GM19351 (cell line): ENCODE data around the gene FAM89A.
"Not testable (repeated sequence)": the region's sequence is repeated elsewhere in the genome, so short reads cannot be mapped to it uniquely, and the experiment has no call there.

Experiments used
- ATAC-seq: cut with Tn5 transposase; IDR thresholded peaks from one replicate; pipeline ENCODE4 v1.9.1; 2021; ENCODE audit warnings: mild to moderate bottlenecking, moderate library complexity; ENCODE audit not compliant: unreplicated experiment

FAM89A gene

GRCh38 chr1:231057410-231057809 lies 17.4 kb upstream of the FAM89A start:
- ATAC-seq: no peak

GRCh38 chr1:231055271-231055670 lies 15.2 kb upstream of the FAM89A start:
- no peak for ATAC-seq

- ATAC-seq: peak; percentile 91
These were observed 13.6 kb upstream of the FAM89A start for GRCh38 chr1:231053493-231054162.

GRCh38 chr1:231052777-231053176 lies 12.7 kb upstream of the FAM89A start:
- ATAC-seq: no peak

- ATAC-seq: not testable (repeated sequence)
These were observed 10.9 kb upstream of the FAM89A start for GRCh38 chr1:231050932-231051331.

GRCh38 chr1:231050395-231050794 lies 10.3 kb upstream of the FAM89A start:
- no peak for ATAC-seq

GRCh38 chr1:231049121-231049979 lies 9.3 kb upstream of the FAM89A start:
- no peak for ATAC-seq

GRCh38 chr1:231048419-231048818 lies 8.4 kb upstream of the FAM89A start:
- ATAC-seq: not testable (repeated sequence)

- ATAC-seq: not testable (repeated sequence)
These were observed 7.5 kb upstream of the FAM89A start for GRCh38 chr1:231047529-231047928.

GRCh38 chr1:231046730-231047395 lies 6.8 kb upstream of the FAM89A start:
- ATAC-seq: no peak

- ATAC-seq: not testable (repeated sequence)
These were observed 6.1 kb upstream of the FAM89A start for GRCh38 chr1:231045921-231046729.

- ATAC-seq: no peak
These were observed 5.2 kb upstream of the FAM89A start for GRCh38 chr1:231045286-231045685.

GRCh38 chr1:231044588-231044987 lies 4.5 kb upstream of the FAM89A start:
- ATAC-seq: no peak

- no peak for ATAC-seq
These were observed 1.7 kb upstream of the FAM89A start for GRCh38 chr1:231041719-231042261.

- no peak for ATAC-seq
These were observed 1.0 kb upstream of the FAM89A start for GRCh38 chr1:231040800-231041718.

- ATAC-seq: peak; percentile 56
These were observed 664 bp downstream of the FAM89A start for GRCh38 chr1:231039161-231040018.

- no peak for ATAC-seq
These were observed 2.2 kb downstream of the FAM89A start for GRCh38 chr1:231037585-231038517.
